IPS DF 6.9 (cell line): ENCODE data around the gene IP6K2.

Experiments
- DNase-seq: peaks from one replicate; pipeline ENCODE4 v3.0.0-alpha.2; 2013; ENCODE audit warnings: low read depth, low spot score
- H3K27ac ChIP-seq: one replicate; pipeline ENCODE4 v1.5.1; 2013; ENCODE audit warnings: low read length, control low read depth
- H3K27me3 ChIP-seq: 2 replicates; pipeline ENCODE4 v1.6.1; 2013; ENCODE audit warnings: mild to moderate bottlenecking, low read length; ENCODE audit not compliant: control insufficient read depth, insufficient read depth
- H3K36me3 ChIP-seq: 2 replicates; pipeline ENCODE4 v1.6.1; 2013; ENCODE audit warnings: low read length; ENCODE audit not compliant: control insufficient read depth, insufficient read depth
- H3K4me1 ChIP-seq: 2 replicates; pipeline ENCODE4 v1.6.1; 2013; ENCODE audit warnings: low read length; ENCODE audit not compliant: control insufficient read depth, insufficient read depth
- H3K4me3 ChIP-seq: 2 replicates; pipeline ENCODE4 v1.5.1; 2013; ENCODE audit warnings: mild to moderate bottlenecking, low read length
- H3K9me3 ChIP-seq: 2 replicates; pipeline ENCODE4 v1.6.1; 2013; ENCODE audit warnings: low read length, inconsistent platforms; ENCODE audit not compliant: control insufficient read depth, insufficient read depth
- WGBS: extraction: QIAGEN DNeasy Blood & Tissue Kit; methylation state at CpG from one replicate; pipeline ENCODE4 v1.1.7; 2013; ENCODE audit warnings: mixed read lengths, missing lambda C conversion rate; ENCODE audit not compliant: insufficient read length, insufficient coverage; 5-methylcytosine and 5-hydroxymethylcytosine counted together

The IP6K2 gene

DNA sequence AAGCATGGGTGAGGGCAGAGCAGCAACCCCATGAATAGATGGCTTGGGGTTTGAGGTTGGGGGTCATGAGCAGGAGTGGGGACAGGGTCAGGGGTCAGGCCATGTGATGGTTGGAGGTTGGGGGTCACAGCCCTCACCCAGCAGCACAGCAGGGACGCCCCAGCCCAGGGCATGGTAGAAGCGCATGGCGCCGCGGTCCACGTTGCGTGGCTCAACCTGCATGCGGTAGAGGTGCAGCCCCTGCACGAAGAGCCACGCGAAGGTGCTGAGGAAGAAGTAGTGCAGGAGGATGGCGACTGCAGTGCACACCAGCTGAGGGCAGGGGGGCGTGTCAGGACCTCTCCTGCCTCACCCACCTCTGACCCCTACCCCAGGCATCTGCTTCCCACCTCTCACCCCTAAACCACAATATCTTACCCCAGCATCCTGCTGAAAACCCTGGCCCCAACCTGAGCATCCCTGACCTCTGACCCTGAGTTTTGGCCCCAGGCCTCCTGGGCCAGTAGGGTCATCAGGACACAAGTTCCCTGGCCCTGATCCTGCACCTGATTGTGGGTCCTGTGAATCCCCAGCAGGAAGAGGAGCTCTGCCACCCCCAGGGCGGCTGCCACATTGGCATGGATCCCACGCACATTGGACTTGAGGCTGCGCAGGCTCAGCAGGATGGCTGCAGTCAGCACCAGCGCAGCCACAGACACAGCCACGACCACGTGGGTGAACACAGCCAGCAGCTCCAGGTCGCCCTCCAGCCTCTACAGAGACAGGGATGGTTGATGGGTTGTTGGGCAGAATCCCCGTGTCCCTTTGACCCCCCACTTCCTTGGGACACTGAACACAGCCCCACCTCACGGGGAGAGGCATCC, 71.9 kb downstream of the IP6K2 start:
- no peak for DNase-seq
- WGBS = no CpG with 5 or more reads among the region's 22 CpGs

DNA sequence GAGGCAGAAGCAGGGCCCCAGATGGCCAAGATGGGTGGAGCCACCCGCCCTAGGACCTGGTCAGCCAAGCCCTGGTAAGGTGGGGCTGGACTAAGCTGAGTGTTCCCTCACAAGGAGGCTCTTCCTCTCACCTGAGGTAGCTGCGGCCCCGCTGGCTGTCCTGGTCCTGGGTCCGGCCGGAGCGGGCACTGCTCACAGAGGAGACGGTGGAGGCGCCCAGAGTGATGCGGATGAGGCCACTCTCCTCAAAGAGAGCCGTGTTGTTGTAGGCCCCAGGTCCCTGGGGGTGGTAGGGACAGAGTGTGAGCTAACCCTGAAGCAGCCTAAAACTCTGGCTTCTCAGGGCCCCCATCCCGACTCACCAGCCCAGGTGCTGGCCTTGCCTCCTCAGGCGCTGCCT, 74.4 kb downstream of the IP6K2 start:
- peaks cover 40% of the 10 kb centered on the region for H3K36me3 ChIP-seq
- DNase-seq = no peak
- no peak overlapping the region for H3K27ac ChIP-seq
- H3K9me3 ChIP-seq = no peaks in the 10 kb centered on the region
- H3K4me3 ChIP-seq = no peak overlapping the region
- no peaks in the 10 kb centered on the region; the same call in 1 of the 2 replicates for H3K4me1 ChIP-seq
- no CpG with 5 or more reads among the region's 12 CpGs for WGBS
- H3K27me3 ChIP-seq = no peaks in the 10 kb centered on the region

More for the DNA sequence above, 71.9 kb downstream of the IP6K2 start:
- no peaks in the 10 kb centered on the region; the same call in 1 of the 2 replicates for H3K4me1 ChIP-seq
- H3K27me3 ChIP-seq = no peaks in the 10 kb centered on the region
- H3K27ac ChIP-seq = no peak overlapping the region
- peaks cover 35% of the 10 kb centered on the region for H3K36me3 ChIP-seq
- no peak overlapping the region for H3K4me3 ChIP-seq
- no peaks in the 10 kb centered on the region for H3K9me3 ChIP-seq

DNA sequence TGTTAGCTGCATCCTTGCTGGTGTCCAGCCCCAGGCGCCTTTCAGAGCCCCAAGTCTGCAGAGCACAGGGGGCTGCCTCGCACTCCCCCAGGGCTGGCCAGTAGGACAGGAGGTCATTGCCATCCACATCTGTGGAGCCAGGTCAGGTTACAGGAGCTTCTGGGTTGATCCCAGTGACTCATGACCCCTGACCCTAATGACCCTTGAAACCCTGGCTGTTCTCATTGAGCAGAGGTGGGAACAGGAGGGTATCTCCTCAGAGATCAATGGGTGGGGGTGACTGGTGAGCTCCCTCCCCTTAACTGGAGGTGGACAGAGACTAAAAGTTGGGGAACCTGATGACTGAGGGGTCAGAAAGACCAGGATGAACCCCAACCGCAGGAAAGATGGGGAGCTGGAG, 75.6 kb downstream of the IP6K2 start:
- WGBS = no CpG with 5 or more reads among the region's 3 CpGs
- no peak for DNase-seq
- H3K36me3 ChIP-seq = peaks cover 38% of the 10 kb centered on the region
- no peaks in the 10 kb centered on the region for H3K27me3 ChIP-seq
- no peak overlapping the region for H3K4me3 ChIP-seq
- H3K27ac ChIP-seq = no peak overlapping the region
- H3K4me1 ChIP-seq = peaks cover 2% of the 10 kb centered on the region
- H3K9me3 ChIP-seq = no peaks in the 10 kb centered on the region

DNA sequence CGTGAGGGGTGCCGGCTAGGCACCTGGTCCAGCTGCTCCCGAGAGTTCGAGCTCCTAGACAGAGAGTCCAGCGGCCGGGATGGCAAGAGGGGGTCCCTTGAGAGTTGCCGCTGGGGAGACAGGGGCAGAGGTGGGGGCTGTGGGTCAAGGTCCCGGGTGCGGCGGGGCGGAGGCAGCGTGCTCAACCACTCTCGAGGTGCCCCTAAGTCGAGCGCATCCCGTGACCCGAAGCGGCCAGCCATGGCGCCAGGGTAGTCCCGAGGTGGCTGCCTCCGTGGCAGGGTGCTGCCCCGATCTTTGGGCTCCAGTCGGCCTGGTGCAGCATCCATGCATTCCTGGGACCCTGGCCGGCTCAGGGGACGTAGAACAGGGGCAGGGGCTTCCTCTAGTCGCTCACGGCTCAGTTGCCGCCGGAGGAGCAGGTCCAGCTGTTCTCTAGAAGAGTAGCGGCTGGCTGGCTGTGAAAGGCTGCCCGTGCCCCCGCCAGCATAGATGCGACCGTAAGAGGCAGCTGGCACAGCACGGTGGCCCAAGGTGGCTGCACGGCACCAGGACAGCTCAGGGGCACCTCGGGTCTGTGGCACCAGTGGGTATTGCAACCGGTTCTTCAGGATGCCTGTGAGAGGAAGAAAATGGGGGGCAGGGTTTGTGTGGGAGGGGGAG, 76.9 kb downstream of the IP6K2 start:
- Histone ChIP-seq H3K4me3 (no peak overlapping the region), H3K36me3 (peaks cover 30% of the 10 kb centered on the region), H3K27me3 (no peaks in the 10 kb centered on the region), H3K4me1 (peaks cover 2% of the 10 kb centered on the region), H3K27ac (no peak overlapping the region), H3K9me3 (no peaks in the 10 kb centered on the region)
- no peak for DNase-seq
- WGBS = no CpG with 5 or more reads among the region's 38 CpGs
